HG03342 (cell line): Measurements from ENCODE around the gene IDI2.

Experiments used
- ATAC-seq: cut with Tn5 transposase; IDR thresholded peaks from one replicate; pipeline ENCODE4 v1.9.1; 2021; ENCODE audit warnings: mild to moderate bottlenecking, moderate library complexity; ENCODE audit not compliant: unreplicated experiment

IDI2 gene

DNA sequence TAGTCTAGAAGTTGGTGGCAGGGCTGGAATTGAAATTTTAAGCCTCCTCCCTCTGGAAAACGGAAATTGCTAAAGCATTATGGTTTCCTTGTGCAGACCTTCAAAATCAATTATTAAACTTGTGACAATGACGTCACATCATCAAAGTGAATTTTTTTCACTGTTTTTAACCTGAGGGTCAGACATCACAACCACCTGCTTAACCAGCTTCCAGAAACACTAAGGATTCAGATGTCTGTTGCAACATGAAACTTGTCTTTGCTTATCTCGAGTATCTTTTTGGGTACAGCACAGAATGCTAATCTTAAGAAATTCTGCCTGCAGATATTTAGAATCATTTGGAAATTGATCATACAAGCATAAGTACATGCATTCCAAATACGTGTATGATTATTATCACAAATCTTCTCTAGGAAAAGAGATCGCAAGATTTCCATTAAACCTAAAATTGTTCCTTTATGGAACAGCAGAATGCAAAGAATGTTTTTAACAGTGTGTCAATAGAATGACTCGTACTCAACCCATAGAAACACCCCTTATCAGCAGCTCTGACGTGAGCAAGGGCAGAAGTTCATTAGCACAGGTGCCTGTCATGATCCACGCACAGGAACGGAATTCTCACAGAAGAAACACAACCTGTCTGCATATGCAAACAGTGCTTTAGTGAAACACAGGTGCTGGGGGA lies 41.5 kb downstream of the IDI2 start:
- no peak for ATAC-seq

DNA sequence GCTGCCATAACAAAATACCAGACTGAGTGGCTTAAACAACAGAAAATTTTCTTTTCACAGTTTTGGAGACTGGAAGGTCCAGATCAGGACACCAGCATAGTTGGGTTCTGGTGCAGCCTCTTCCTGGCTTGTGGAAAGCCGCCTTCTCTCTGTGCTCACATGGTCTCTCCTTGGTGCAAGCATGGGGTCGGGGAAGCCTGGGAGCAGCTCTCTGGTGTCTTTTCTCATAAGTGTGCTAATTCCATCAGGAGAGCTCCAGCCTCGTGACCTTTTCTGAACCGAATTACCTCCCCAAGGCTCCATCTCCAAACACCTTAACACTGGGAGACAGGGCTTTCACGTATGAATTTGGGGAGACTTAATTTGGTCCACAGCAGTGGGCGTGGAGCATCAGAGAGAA lies 42.3 kb downstream of the IDI2 start:
- no peak for ATAC-seq

DNA sequence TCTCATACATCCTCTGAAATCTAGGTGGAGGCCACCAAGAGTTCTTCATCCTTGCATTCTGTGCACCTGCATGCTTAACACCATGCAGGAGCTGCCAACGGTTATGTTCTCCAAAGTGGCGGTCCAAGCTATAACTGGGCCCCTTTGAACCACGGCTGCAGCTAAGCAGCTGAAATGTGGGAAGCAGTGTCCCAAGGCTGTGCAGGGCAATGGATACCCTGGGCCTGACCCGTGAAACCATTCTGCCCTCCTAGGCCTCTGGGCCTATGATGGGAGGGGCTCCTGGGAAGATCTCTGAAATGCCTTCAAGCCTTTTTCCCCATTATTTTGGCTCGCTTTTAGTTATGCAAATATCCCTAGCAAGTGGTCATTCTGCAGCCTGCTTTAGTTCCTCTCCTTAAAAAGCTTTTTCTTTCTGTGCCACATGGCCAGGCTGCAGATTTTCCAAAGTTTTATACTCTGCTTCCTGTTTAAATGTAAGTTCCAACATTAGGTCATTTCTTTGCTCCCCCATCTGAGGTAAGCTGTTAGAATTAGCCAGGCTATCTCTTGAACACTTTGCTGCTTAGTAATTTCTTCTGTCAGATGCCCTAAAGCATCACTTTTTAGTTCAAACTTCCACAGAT lies 45.1 kb downstream of the IDI2 start:
- no peak for ATAC-seq

DNA sequence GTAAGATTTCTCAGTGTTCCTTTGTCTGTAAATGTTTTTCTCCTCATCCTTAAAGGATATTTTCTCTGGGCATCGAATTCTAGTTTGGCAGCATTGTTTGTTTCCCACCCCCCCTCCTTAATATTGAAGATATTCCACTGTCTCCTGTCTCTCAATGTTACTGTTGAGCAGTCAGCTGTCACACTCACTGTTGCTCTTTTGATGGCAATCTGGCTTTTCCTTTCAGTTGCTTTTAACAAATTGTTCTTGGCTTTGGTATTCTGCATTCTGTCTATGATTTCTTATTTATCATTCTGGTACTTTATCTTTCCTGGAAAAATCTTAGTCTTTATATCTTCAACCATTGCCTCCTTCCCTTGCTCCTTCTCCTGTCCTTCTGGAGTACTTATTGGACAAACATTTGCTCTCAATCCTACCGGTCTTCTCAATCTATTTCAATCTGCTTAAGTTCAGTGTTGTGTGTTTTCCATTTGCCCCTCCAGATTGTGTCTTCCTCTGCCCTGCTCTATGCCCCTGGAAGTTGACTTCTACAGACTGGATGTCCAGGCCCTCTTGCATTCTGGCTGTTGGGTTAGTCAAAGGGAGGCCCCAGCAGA lies 46.7 kb downstream of the IDI2 start:
- ATAC-seq, result no peak

DNA sequence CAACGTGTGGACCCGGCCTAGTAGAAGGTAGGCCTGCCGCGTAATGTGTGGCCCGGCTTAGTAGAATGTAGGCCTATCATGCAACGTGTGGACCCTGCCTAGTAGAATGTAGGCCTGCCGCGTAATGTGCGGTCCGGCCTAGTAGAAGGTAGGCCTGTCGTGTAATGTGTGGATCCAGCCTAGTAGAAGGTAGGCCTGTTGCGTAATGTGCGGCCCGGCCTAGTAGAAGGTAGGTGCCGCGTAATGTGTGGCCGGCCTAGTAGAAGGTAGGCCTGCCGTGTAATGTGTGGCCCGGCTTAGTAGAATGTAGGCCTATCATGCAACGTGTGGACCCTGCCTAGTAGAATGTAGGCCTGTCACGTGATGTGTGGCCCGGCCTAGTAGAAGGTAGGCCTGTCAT lies 49.3 kb downstream of the IDI2 start:
- no peak for ATAC-seq

DNA sequence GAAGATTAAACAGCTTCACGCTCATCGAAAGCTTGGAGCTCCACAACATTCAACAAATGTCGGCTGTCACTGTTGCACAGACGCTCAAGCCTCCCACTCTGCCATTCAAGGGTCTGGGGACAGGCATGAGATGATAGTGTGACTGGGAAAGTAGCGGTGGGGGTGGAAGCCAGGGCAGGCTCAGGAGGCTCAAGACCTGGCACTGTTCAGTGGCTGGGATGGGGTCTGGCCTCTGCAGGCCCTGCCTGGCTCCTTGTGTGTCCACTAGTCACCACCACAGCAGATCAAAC lies 50.9 kb downstream of the IDI2 start:
- ATAC-seq, result no peak

DNA sequence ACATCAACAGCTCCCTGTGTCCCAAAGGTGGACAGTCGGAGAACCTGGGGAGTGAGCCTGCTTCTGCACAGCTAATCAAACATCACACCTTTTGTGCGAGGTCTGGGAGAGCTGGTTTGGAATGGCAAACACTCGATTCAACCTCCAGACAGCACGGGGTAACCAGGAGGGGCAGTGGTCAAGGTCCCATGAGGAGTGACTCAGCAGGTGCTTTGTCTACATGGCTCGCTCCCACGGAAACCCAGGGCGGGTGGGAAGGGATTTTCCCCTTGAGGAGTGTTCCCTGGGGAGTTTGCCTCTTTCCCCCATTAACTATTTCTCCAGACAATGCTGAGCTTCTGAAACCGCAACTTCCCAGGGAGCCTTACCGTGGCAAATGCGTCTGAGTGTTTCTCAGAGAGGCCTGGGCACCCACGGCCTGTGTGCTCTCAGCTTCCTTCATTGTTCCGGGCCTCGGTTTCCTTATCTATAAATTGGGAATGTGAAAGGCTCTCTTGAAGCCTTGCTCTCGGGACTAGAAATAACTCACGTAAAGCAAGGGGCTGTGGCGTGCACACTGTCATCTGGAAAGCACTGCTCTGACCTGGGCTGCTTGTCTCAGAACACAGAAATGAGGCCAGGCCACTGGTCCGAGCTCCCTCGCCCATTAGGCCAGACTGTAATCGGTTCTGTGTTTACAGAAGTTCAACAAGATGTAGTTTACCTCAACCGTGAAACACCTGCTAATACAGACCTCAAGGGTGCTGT lies 51.4 kb downstream of the IDI2 start:
- ATAC-seq, result no peak

DNA sequence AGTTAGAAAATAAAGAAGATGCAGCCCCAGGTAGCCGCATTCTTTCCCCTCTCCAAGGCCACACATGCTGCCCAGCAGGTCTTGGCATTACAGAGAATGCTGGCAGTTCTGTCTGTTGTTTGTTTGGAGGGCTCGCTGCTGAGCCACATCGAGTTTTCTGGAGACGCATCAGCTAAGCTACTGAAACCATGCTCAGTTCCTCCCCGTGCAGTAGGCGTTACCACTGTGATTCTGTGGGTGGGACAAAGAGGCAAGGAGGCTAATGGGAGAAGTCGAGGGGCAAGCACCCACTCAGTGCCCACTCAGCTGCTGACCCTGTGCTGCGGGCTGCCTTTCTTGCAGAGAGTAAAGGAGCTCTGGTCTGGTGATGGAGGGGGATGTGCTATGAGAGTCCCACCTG lies 52.9 kb downstream of the IDI2 start:
- no peak for ATAC-seq

DNA sequence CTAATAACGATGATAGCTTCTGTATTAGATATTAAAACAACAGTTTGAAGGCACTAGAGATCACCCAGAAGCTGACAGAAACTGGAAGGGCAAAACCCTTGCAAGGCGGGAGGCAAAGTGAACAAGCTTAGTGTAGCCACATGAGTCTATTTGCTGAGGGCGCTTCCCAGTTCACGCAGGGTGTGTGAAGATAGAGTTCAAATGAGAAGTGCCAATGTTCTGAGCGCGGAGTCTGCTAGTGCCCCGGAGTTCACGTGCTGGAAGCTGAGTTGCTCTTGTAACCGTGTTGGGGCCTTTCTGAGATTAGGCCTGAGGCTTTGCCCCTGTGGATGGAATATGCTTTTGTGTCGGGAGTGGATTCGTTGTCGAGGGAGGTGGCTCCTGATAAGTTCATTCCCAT lies 54.0 kb downstream of the IDI2 start:
- ATAC-seq, result no peak

DNA sequence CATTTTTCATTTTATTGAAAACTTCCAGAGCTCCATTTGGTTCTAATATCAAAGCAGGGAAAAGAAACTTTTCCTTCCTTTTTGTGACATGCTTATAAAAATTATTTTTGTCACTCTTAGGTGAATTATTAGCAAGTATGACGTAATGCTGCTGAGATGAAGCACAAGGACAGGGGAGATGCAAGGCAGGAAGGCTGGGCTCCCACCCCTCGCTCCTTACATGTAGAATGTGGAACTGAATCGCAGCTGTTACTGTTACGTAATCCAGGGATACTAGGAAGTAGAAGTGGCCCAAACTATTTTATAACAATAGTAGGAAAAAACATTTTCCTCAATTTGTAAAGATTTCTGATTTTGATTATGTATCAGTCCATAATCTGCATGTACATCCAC lies 54.5 kb downstream of the IDI2 start:
- ATAC-seq, result no peak

DNA sequence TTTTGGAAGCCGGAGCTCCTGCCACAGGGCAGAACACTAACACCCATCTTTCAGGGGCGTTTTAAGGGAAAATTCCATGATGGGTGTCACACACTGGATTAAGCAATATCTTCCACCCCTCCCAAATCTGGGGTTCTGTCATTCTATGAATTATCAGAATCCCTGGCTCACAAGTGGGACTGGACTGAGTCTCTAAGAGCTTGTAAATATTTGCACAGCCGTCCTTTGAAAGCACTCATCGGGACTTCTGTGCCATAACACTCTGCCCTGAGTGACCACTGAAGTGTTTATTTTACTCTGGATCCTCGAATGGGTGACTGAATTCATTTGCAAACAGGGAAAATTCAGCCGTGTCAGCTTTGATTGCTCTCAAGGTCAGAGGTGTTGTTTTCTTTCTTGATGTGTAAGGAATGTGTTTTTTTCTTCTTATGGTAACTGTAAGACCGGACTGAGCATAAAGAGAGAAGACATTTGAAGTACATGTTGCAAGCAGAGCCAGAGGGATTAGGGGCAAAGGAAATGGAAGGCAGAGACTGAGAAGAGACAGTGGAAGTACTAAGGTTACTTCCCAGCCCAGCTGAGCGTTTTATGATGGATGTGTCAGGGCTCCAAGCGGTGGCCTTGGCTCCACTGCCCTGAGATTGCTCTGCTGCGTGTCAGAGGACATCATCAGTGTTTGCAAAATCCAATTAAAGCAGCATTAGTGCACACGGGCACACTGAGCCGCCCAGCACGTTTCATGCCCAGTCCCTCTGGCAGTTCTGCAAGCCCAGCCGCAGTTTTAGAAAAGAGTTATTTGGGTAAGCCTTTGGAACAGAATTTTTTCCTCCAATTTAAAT lies 55.1 kb downstream of the IDI2 start:
- no peak for ATAC-seq

DNA sequence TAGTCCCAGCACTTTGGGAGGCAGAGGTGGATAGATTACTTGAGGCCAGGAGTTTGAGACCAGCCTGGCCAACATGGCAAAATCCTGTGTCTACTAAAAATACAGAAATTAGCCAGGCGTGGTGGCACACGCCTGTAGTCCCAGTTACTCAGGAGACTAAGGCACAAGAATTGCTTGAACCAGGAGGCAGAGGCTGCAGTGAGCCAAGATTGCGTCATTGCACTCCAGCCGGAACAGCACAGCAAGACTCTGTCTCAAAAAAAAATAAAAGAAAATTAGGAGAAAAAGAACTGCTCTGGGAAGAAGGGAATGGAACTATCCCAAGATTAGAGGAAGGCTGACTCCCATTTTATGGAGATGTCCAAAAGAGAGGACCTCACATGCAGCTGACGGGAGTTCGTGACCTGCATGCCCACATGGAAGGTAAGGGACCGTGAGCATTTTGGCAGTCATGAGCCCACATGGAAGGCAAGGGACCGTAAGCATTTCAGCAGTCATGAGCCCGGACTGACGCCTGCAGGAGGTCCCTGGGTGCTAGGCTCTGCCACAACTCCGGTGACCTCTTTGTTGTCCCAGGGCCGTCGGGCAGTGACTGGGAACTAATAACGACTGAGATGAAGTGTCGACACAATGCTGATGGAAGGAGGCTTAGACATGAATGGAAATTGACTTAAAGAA lies 56.0 kb downstream of the IDI2 start:
- no peak for ATAC-seq
